ENCODE data around the gene SIGLEC11. TPM values are rescaled to one million over a fixed set of nuclear protein-coding genes. Genes with fewer than 3 reads are reported as not detected.

Gene SIGLEC11
- total and polyA plus RNA-seq, 2 of the 13 experiments (the other 11 are each of a cell fraction or from before 2014, with no cell fraction given) = not detected

- TF ChIP-seq FOXO4 (CRISPR knock-in tag; conservative IDR thresholded peaks at IDR 0.05) (0 out of 2 replicates have a peak, but pooled peaks have one; percentile 64), ZNF503 (CRISPR knock-in tag; IDR thresholded peaks at IDR 0.05) (no peak), ZBTB26 (CRISPR knock-in tag; IDR thresholded peaks at IDR 0.05; ENCODE audit: borderline replicate concordance) (no peak), ZNF580 (CRISPR knock-in tag; IDR thresholded peaks at IDR 0.05; ENCODE audit: borderline replicate concordance, low read depth) (no peak), ZNF770 (CRISPR knock-in tag; IDR thresholded peaks at IDR 0.05) (peak; percentile 55; the same call in 1 of the 2 replicates), TFAP4 (IDR thresholded peaks at IDR 0.05; ENCODE audit: borderline replicate concordance, low read depth) (no peak), ZNF598 (CRISPR knock-in tag; IDR thresholded peaks at IDR 0.05; ENCODE audit: borderline replicate concordance) (no peak), NCOA1 (CRISPR knock-in tag; IDR thresholded peaks at IDR 0.05) (0 out of 2 replicates have a peak, but pooled peaks have one; percentile 34), ZNF10 (CRISPR knock-in tag; IDR thresholded peaks at IDR 0.05; ENCODE audit: borderline replicate concordance, low read depth) (no peak), ZFP36L1 (CRISPR knock-in tag; IDR thresholded peaks at IDR 0.05) (no peak), ZFP36 (IDR thresholded peaks at IDR 0.05; ENCODE audit: borderline replicate concordance, low read depth, low read length, partially characterized antibody) (no peak), ZKSCAN5 (CRISPR knock-in tag; IDR thresholded peaks at IDR 0.05) (no peak), HCFC1 (IDR thresholded peaks at IDR 0.05; ENCODE audit: low read depth, low read length) (no peak), HNRNPLL (IDR thresholded peaks at IDR 0.05; ENCODE audit: low read depth, low read length, poor library complexity, severe bottlenecking) (no peak), SKIL (CRISPR knock-in tag; IDR thresholded peaks at IDR 0.05; ENCODE audit: borderline replicate concordance) (no peak)
Measured at GRCh38 chr19:49913720-49914119, 47.3 kb downstream of the SIGLEC11 start (continued).
